Left ventricle myocardium inferior (tissue), 1 donor: ENCODE data around the gene ISYNA1. TPM values are rescaled to one million over a fixed set of nuclear protein-coding genes. Genes with fewer than 3 reads are reported as not detected.

Experiments
- DNase-seq: peaks from one replicate; pipeline ENCODE4 v3.0.0-alpha.2; 2020
- H3K27ac ChIP-seq: fragments of 200-600 bp; replicated peaks from 2 replicates; pipeline ENCODE4 v1.8.0; 2021
- H3K27me3 ChIP-seq: fragments of 200-600 bp; 2 replicates; pipeline ENCODE4 v1.8.0; 2021; ENCODE audit warnings: low read depth
- H3K36me3 ChIP-seq: fragments of 200-600 bp; 2 replicates; pipeline ENCODE4 v1.8.0; 2021
- H3K4me1 ChIP-seq: fragments of 200-600 bp; 2 replicates; pipeline ENCODE4 v1.8.0; 2021
- H3K4me3 ChIP-seq: fragments of 200-600 bp; 2 replicates; pipeline ENCODE4 v1.8.0; 2021; ENCODE audit warnings: mild to moderate bottlenecking, moderate library complexity
- H3K9me3 ChIP-seq: fragments of 200-600 bp; replicated peaks from 2 replicates; pipeline ENCODE4 v1.8.0; 2021
- intact Hi-C: fragments of 100-400 bp; cut with micrococcal nuclease; formaldehyde crosslinking; loops from one replicate; pipeline ENCODE4 v1.11.0; 2022
- total RNA-seq: library from RNA; stranded (reverse); fragmentation: NEBNext Ultra II Directional; extraction: Animal tissue kit (Norgen Biotek cat#: 25700); gene quantifications from one replicate; pipeline ENCODE4 v1.2.1, GENCODE V29; 2021
- TF ChIP-seq, protein P1 (sequence below): fragments of 200-600 bp; IDR thresholded peaks from 2 replicates; pipeline ENCODE4 v1.8.0; 2021; ENCODE audit warnings: antibody characterized with exemption, mild to moderate bottlenecking, borderline replicate concordance
- donor health status: DM: no; HTN: yes; CAD: no; lungs with severe emphysema.

The ISYNA1 gene
- total RNA-seq, 1 donor from 2014 or later, result 24.1 TPM

DNA sequence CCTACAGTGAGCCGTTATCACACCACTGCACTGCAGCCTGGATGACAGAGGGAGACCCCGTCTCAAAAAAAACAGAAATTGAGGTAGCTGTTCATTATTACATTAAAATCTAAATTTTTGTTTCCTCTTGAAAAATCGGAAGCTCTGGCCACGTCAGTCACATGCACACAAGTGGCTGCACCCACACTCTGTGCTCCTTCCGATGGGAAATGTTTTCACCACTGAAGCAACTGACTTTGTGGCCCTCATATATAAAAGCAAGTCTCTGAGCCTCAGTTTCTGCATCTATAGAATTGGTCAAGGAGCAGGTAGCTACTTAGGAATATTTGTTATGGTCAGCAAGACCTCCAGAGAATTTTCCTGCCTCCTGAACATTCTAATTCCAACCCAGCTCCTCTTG lies 45.0 kb downstream of the ISYNA1 start:
- peaks cover 26% of the 10 kb centered on the region for H3K4me1 ChIP-seq
- H3K27me3 ChIP-seq, result peaks cover 19% of the 10 kb centered on the region
- H3K36me3 ChIP-seq, result no peaks in the 10 kb centered on the region
- peaks cover 4% of the 10 kb centered on the region for H3K9me3 ChIP-seq
- intact Hi-C loops, result no loop called here
- TF ChIP-seq, protein P1, sequence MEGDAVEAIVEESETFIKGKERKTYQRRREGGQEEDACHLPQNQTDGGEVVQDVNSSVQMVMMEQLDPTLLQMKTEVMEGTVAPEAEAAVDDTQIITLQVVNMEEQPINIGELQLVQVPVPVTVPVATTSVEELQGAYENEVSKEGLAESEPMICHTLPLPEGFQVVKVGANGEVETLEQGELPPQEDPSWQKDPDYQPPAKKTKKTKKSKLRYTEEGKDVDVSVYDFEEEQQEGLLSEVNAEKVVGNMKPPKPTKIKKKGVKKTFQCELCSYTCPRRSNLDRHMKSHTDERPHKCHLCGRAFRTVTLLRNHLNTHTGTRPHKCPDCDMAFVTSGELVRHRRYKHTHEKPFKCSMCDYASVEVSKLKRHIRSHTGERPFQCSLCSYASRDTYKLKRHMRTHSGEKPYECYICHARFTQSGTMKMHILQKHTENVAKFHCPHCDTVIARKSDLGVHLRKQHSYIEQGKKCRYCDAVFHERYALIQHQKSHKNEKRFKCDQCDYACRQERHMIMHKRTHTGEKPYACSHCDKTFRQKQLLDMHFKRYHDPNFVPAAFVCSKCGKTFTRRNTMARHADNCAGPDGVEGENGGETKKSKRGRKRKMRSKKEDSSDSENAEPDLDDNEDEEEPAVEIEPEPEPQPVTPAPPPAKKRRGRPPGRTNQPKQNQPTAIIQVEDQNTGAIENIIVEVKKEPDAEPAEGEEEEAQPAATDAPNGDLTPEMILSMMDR, result no peak
- H3K4me3 ChIP-seq, result peak overlapping the region; percentile 15
- no peak for DNase-seq
- H3K27ac ChIP-seq, result peak overlapping the region; percentile 50

DNA sequence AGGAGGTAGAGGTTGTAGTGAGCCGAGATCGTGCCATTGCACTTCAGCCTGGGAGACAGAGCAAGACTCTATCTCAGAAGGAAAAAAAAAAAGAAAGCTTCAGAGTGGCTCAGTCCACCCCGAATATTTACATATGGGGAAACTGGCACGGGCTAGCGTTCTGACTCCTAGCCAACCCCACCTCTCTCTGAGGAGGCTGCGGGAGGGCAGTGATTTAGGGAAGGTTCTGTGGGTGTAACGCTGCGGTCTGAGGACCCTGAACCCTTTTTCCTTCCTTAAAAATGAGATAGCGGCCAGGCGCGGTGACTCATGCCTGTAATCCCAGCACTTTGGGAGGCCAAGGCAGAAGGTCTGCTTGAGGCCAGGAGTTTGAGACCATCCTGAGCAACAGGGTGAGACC lies 45.5 kb downstream of the ISYNA1 start:
- H3K36me3 ChIP-seq, result no peaks in the 10 kb centered on the region
- peak overlapping the region; percentile 15 for H3K4me3 ChIP-seq
- DNase-seq, result peak; percentile 46
- H3K27me3 ChIP-seq, result peaks cover 14% of the 10 kb centered on the region
- TF ChIP-seq, protein P1, result no peak
- peaks cover 30% of the 10 kb centered on the region for H3K4me1 ChIP-seq
- H3K9me3 ChIP-seq, result peaks cover 4% of the 10 kb centered on the region
- peak overlapping the region; percentile 50 for H3K27ac ChIP-seq
- intact Hi-C loops, result no loop called here

DNA sequence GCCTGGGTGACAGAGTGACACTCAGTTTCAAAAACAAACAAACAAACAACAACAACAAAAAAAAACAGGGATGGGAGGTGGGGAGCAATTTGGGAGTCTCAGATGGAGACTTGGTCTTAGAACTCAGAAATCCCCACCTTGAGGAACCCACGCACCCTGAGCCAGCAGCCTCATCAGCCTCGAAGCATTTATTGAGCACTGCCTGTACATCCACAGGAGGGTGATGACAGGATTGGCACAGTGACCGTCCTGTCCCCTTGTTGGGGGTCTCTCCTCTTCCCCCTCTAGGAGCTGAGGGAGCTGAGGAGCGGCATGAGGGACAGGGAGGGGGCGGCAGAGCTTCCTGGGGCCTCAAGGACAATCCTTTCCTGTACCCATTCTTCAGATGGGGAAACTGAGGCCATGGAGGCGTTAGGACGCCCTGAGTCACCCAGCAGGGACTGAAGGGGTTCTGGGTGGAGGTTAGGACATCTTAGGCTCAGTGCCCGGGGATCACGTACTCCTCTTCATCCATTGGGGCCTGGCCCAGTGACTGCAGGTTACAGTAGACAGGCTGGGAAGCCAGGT lies 46.3 kb downstream of the ISYNA1 start:
- no peaks in the 10 kb centered on the region for H3K36me3 ChIP-seq
- DNase-seq, result no peak
- peaks cover 6% of the 10 kb centered on the region for H3K27me3 ChIP-seq
- peaks cover 4% of the 10 kb centered on the region for H3K9me3 ChIP-seq
- peaks cover 30% of the 10 kb centered on the region for H3K4me1 ChIP-seq
- TF ChIP-seq, protein P1, result no peak
- no peak overlapping the region for H3K27ac ChIP-seq
- intact Hi-C loops, result no loop called here
- no peak overlapping the region for H3K4me3 ChIP-seq

DNA sequence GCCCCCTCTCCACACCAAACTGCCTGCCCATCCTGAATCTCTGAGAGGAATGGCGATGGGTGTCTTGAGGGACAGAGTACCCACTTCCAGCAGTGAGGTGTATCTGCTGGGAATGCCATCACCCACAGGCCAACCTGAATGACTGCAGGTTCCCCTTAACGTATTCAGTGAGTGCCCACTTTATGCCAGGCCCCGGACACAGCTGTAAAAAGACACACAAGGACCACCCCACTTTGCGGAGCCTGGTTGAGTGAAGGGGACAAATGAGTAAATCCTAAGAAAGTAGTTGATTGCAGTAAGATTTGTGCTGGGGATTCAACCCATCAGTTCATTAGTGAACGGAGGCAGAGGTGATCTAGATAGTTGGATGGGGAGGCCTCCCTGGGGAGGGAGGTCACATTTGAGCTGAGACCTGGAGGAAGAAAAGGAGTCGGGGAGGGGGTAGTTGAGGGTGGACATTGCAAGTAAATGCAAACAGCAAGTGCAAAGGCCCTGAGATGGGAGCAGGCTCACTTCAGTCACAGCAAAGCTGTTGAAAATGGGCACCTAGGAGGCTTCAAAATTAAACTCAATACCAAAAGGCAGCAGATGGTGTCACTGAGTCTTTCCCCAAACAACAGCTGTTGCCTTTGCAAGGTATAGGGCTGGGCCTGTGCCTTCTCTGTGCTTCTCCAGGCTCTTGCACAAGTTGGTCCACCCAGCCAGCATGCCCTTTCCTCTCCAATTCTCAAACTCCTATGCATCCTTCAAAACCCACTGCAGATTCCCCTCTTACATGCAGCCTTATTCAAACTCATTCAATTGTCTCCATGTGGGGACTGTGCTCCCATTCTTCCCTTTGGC lies 47.6 kb downstream of the ISYNA1 start:
- Histone ChIP-seq H3K9me3 (peaks cover 4% of the 10 kb centered on the region), H3K4me1 (peaks cover 34% of the 10 kb centered on the region), H3K4me3 (no peak overlapping the region), H3K27me3 (peaks cover 2% of the 10 kb centered on the region), H3K36me3 (no peaks in the 10 kb centered on the region), H3K27ac (no peak overlapping the region)
- intact Hi-C loops, result no loop called here
- TF ChIP-seq, protein P1, result no peak
- DNase-seq, result no peak

DNA sequence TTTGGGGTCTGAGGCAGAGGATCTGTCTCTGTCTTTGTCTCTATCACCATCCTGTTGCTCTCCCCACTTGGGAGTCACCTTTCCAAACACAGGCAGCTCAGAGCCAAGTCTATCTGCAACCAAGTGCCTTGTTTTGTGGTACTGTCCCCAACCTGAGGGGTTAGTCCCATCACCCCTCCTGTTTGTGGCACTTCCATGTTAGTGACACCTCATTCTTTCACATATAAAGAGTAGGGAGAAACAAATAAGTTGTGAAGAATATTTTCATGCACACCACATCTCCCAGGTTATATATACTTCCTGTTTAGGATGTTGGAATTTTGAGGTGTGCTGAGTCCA lies 48.2 kb downstream of the ISYNA1 start:
- TF ChIP-seq, protein P1, result no peak
- no peaks in the 10 kb centered on the region for H3K36me3 ChIP-seq
- no peak for DNase-seq
- no peak overlapping the region for H3K4me3 ChIP-seq
- peaks cover 34% of the 10 kb centered on the region for H3K4me1 ChIP-seq
- peaks cover 6% of the 10 kb centered on the region for H3K27me3 ChIP-seq
- H3K9me3 ChIP-seq, result peaks cover 4% of the 10 kb centered on the region
- H3K27ac ChIP-seq, result no peak overlapping the region
- intact Hi-C loops, result no loop called here
